HL-60/S4 (cell line): ENCODE results near the gene PIGK.

Source experiments
- in situ Hi-C: fragments of 300-500 bp; cut with MboI; formaldehyde crosslinking; loops from 2 replicates; pipeline ENCODE4 v1.14.3; 2022; ENCODE audit warnings: low sequenced_read_pairs

PIGK gene

DNA sequence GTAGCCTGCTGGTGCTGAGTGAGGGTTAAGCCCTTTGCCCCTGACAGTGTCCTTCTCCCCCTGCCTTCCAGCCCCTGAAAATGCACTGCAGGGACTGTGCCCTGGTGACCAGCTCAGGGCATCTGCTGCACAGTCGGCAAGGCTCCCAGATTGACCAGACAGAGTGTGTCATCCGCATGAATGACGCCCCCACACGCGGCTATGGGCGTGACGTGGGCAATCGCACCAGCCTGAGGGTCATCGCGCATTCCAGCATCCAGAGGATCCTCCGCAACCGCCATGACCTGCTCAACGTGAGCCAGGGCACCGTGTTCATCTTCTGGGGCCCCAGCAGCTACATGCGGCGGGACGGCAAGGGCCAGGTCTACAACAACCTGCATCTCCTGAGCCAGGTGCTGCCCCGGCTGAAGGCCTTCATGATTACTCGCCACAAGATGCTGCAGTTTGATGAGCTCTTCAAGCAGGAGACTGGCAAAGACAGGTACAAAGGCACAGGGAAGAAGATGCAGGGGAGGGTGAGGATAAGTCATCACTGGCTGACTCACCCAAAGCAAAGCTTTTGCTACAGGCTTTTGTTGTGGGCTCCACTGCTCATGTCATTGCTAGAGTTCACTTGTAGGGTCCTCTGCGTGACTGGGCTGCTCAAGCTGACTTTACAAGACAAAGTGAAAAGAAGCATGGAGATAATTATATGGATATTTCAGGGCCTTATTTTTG is 174.9 kb downstream of the PIGK start:
- in situ Hi-C loops, result no loop called here

DNA sequence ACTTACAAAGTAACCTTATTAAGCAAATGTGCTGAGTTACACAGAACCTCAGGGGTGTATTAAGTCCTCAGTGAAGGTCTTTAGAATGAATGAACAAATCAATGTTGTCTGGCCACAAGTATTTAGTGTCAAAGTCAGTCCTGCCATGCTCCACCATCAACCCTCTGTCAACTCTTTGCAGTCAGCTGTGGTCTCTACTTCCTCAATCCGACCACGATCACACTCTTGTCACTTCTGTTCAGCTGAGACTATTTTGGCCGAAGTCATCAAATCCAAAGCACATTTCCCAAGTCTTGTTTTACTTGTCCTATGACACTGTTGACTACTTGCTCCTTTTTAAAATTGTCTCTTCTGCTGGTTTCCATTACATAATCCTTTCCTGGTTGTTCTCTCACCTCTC is 178.4 kb downstream of the PIGK start:
- in situ Hi-C loops, result no loop called here

DNA sequence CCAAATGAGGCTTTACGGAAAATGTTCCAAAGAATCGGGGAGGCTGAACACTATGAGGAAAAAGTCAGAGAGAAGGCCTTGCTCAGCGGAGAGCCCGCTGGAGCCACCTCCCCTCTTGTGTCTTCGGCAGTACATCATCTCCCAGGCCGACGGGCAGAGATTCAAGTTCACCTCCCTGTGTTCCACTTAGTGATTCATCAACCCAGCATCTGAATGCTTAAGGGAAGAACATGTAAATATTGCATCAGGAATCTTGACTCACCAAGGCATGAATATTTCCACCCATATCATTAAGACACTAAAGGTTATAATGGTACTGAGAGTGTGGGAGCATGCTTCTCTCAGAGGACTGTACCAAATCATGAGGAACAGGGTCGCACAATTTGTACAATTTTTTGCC is 179.5 kb downstream of the PIGK start:
- in situ Hi-C loops, result no loop called here

DNA sequence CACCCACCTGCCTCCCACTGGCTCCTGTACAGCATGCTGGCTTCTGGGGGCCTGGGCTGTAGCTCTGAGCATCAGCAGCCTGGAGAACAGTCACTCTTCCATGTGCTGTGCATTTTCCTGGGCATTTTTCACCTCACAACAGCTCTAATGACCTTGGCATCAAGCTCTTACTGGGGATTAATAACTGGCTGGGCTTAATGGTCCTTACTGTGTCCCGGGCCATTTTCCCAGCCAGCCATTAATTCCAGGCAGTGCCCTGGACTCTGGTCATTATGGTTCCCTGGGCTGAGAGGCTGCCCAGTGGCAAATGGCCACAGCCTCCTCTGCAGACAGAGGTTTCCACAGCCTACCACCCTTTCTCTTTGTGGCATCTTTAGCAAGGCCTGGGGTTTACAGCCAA is 180.1 kb downstream of the PIGK start:
- in situ Hi-C loops, result no loop called here
